Skin epidermis (tissue), 12 donors: ENCODE measurements around the gene PLCL2.
"Not testable (repeated sequence)": the region's sequence is repeated elsewhere in the genome, so short reads cannot be mapped to it uniquely, and the experiment has no call there.

Experiments used
- H3K27ac ChIP-seq, 21 experiments: fragments of 200-600 bp; sonication (generic) in 11 of 21; one replicate each; pipeline ENCODE4 v1.5.0; 2020; ENCODE audit warnings: mild to moderate bottlenecking in 3 of 21, inconsistent platforms in 2 of 21, moderate library complexity in 2 of 21
- H3K4me3 ChIP-seq, 7 experiments: fragments of 200-600 bp; sonication (generic) in 2 of 7; one replicate each; pipeline ENCODE4 v1.5.0; 2020; ENCODE audit warnings: inconsistent platforms in 2 of 7, mild to moderate bottlenecking in 2 of 7, moderate library complexity in 1 of 7

The PLCL2 gene

DNA sequence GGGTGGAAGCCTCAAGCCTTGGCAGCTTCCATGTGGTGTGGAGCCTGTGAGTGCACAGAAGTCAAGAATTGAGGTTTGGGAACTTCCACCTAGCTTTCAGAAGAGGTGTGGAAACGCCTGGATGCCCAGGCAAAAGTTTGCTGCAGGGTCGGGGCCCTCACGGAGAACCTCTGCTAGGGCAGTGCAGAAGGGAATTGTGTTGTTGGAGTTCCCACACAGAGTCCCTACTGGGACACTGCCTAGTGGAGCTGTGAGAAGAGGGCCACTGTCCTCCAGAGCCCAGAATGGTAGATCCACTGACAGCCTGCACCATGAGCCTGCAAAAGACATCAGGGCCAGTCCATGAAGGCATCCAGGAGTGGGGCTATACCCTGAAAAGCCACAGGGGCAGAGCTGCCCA is 243.9 kb downstream of the PLCL2 start:
- H3K4me3 ChIP-seq, H3K27ac ChIP-seq: not testable (repeated sequence)

DNA sequence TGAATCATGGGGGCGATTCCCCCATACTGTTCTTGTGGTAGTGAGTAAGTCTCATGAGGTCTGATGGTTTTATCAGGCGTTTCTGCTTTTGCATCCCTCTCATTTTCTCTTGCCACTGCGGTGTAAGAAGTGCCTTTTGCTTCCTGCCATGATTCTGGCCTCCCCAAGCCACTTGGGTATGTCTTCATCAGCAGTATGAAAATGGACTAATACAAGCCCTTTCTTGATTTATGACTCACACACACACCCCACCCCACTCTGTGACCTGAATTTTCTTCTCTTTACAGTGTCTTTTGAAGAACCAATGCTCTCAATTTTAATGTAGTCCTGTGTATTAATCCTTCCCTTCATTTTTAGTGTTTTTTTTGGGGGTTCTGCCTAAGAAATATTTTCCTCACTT is 244.8 kb downstream of the PLCL2 start:
- Histone ChIP-seq H3K27ac (no peak overlapping the region), H3K4me3 (no peak overlapping the region)

DNA sequence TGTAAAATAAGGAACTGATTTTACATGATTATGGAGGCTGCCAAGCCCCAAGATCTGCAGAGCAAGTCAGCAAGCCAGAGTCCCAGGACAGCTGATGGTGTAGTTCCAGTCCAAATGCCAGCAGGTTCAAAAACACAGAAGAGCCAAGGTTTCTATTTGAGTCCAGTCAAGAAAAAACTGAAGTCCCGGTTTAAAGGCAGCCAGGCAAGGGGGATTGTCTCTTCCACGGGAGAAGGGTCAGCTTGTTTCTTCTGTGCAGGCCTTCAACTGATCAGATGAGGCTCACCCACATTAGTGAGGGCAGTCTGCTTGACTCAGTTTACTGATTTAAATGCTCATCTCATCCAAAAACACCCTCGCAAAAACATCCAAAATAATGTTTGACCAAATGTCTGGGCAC is 246.2 kb downstream of the PLCL2 start:
- H3K27ac ChIP-seq: no peak overlapping the region
- H3K4me3 ChIP-seq: no peak overlapping the region

DNA sequence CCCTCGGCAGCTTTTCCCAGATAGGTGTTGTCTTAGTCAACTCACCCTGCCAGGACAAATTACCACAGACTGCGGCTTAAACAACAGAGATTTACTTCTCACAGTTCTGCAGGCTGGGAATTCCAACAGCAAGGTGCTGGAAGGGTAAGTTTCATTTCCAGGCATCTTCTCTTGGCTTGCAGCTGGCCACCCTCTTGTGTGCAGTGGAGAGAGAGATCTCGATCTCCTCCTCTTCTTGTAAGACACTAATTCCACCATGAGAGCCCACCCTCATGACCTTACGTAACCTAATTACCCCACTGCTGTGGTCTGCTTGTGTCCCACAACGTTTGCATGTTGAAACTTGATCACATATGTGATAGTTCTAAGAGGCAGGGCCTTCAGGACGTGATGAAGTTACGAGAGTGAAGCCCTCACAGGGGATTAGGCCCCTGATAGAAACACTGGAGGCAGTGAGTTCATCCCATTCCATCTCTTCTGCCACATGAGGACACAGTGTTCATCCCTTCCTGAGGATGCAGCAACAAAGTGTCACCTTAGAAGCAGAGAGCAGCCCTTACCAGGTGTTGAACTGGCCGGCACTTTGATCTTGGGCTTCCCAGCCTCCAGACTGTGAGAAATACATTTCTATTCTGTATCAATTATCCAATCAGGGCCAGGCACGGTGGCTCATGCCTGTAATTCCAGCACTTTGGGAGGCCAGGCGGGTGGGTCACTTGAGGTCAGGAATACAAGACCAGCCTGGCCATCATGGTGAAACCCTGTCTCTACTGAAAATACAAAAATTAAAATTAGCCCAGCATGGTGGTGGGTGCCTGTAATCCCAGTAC is 247.7 kb downstream of the PLCL2 start:
- no peak overlapping the region for H3K4me3 ChIP-seq
- H3K27ac ChIP-seq: no peak overlapping the region

DNA sequence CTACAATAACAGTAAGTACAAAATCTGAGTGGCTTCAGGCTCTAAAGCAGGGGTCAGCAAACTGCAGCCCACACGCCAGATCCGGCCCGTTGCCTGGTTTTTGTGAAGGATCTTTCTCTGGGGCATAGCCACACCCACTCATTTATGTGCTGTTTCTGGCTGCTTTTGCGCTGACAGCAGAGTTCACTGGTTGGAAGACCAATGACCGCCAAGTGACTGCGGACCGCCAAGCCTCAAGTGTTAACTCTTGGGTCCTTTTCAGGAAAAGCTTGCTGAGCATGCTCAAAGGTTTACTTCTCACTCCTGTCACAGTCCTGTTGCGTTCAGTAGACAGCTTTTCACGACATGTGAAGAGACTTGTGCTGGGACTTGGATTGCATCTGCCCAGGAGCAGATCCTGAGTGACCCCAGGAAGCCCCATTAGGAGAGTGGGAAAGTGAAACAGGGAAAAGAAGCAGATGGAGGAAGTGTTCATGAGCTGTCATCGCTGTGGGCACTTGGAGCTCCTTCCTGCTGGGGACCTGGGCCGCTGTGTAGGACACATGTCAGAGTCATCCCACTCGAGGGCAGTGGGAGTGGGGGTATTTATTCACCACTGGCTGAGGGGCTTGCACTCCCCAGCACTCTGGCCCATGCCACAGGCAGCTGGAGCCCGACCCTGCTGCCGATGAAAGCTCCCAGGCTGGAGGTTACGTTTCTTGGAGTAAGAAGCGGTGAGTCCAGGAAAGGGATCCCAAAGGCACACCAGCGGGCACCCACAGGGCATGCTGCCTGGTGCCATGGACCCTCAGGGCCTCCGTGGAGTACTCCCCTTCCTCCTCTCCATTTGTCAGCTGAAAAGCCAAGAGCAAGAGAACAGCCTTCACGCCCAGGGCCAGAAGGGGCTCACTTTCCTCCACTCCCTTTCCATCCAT is 249.1 kb downstream of the PLCL2 start:
- H3K27ac ChIP-seq: no peak overlapping the region
- H3K4me3 ChIP-seq: no peak overlapping the region

DNA sequence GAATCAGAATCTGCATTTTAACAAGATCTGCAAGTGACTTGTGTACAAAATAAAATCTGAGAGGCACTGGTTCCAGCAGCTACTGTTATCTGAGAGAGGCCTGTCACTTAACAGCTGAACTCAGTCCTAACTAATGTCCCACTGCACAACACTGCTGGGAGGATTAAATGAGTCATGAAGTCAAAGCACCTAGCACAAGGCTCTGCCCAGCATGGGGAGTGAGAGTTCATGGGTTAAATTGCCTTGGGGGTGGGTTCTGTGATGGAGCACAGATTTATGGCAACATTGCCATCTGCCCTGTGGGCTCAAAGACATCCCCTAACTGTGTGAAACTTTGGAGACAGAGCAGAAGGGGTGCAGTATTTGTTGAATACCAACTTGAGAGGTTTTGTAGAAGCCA is 250.9 kb downstream of the PLCL2 start:
- no peak overlapping the region for H3K27ac ChIP-seq

DNA sequence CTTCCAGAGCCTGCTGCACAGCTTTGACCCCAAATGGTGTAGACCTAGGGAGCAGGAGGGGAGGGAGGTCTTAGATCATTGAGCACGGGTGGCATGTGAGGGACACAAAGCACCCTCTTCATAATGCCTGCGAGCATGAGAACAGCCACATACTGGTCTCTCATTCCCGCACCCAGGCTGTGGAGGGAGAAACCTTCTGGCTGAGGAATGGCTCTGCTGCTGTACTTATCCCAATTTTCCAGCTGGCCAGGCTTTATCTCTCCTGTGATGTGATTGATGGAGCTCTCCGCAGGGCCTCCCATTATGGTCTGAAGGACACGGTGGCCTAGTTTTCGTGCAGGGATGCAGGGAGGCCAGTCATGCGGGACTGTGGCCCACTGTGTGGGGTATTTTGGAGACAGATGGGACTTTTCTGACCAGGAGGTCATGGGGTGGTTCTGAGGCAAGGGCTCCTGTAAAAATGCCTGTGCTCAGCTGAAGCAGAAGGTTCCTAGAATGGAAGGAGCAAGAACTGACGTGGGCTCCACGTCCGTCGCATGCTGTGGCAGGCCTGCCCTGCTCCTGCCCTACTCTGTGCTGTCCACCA is 251.5 kb downstream of the PLCL2 start:
- H3K27ac ChIP-seq: no peak overlapping the region
- H3K4me3 ChIP-seq: no peak overlapping the region

More for the DNA sequence above, 250.9 kb downstream of the PLCL2 start:
- no peak overlapping the region for H3K4me3 ChIP-seq

DNA sequence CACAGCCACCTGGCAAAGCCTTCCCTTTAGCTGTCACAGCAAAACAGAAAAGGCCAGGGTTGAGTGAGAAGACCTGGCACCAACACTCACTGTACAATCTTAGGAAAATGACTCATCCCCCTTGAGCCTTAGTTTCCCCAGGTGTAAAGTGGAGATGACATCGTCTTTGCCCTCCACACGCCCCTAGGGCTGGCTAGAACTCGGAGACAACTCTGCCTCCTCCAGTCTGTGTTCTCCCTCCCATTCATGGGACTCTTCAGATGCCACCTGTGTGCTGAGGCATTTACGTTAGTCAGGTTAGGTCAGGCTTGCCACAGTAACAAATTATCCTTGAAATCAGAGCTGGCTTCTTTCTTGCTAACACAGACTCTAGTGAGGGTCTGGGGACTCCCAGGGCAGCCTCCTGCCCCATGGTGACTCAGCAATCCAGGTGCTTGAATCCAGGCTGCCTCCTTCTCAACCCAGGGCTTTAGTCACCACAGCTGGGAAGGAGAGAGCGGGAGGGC is 252.6 kb downstream of the PLCL2 start:
- no peak overlapping the region for H3K4me3 ChIP-seq
- no peak overlapping the region for H3K27ac ChIP-seq

DNA sequence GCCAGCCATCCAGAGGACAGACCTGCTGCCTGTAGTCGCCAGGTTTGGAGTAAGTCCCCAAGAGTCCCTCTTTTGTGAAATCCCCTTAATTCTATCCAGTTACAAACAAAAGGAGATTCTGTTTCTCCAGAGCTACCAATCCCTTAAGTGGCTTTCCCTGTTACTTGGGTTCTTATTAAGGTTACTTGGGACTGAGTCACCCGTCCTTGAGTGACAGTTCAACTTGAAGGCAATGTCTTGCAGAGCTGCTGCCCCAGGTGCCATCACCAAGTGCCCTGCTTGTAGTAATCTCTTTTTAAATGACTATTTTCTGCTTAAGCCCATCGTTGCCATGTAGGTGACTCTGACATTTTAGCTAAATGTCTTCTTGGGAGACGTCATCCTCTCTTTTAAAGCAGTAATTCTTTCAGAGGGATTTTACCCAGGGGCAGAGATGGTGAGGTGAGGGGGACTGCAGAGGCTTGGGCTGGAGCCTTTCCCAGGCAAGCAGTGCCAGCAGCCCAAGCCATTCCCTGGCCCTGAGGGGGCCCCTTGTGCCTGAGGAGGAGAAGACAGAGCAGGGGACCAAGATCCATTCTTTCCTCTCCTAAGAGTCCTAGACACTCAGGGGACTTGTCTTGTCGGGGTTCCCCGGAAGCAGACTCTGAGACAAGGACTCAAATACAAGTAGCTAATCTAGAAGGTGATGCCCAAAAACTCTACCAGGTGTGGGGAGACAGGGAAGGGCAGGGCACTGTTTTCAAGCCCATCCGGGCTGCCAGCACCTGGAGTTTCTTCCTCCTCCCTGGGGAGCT is 253.7 kb downstream of the PLCL2 start:
- H3K27ac ChIP-seq: no peak overlapping the region
- H3K4me3 ChIP-seq: no peak overlapping the region
